Colon (tissue), 2 donors: ENCODE results near the gene PCDHA1.

Experiments used
- FAIRE-seq: peaks from 2 replicates; lab custom pipeline; 2012; peaks lifted over from hg19 to GRCh38; lab: Jason Lieb, UNC
- donor health status: control.
- donor health status: control.

Gene PCDHA1

DNA sequence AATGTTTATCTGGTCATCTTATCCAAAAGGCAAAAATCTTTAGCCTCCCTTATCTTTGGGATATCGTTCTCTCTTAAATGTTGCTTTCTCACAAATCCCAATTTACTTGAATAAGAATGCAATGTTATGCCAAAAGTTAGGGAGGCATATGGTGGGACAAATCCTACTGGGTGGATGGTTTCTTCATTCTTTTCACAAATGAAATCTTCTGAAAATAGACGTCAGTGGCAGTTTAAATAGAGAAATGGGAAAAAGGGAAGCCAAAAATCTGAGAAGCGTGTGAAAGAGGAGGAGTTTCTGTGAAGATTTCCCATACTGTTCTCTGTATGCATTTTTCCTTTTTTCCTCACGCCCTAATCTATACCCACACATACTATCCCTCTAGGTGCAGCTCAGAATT, 137.7 kb downstream of the PCDHA1 start:
- no peak for FAIRE-seq

DNA sequence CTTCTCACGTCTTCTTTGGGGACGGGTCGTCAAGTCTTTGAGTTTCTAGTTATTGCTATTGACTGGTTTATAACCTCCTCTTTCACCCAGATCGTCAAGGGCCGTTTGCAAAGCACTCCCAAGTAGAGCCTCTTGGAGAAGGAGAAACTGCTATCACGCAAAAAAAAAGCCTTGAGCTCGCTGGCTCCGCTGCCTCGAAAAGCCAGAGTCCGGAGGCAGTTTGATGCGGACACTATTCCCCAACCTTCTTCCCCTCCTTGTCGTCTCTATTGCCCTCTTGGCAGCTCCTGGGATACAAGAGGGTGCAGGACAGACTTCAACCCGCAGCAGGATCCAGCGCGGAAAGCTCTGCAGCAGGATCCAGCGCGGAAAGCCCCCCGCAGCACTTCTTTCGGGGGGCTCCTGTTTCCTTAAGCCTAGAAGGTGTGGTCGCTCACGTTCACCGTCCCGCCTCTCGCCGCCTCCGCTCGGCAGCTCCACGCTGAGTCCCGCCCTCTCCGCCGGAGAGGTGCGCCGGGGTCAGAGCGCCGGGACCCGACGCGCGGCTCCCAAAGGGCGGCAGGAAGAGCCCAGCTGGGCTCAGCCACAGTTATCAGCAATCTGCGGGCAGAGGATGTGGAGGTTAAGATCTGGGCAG, 140.0 kb downstream of the PCDHA1 start, which contains the start of gene PCDHAC1:
PCDHAC1 (plus strand) TSS at position 494 of the 637 bp plus-strand sequence. CDS start 594 bp downstream, outside the sequence.
- no peak for FAIRE-seq

DNA sequence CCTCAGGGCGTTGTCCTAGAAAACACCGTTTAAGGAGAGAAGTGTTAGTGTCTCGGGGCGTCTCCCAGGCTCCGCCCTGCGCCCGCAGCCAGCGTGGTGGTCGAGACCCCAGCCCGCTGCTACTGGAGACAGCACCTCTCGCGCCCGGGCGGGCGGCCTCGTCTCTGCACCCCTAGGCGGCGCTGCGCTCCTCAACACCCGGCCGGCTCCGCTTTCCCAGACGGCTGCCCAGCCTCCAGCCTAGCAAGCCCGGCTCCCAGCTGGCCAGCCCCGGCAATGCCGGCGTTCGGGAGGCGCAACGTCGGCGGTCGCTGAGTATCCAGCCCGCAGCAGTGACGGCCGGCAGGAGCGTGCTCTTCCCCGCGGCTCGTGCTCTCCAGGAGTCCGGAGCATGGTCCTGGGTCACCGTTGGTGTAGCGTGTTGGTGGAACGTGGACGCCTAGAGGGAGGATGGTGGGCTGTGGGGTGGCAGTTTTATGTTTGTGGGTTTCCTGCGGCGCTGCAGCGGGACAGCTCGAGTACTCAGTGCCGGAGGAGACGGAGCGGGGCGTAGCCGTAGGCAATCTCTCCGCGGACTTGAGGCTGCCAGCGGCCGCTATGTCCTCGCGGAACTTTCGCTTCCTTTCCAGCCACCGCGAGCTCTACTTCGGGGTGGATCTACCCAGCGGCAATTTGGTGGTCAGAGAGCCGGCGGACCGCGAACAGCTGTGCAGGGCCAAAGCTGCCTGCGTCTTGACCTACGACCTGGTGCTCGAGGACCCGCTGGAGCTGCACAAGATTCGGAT, 140.7 kb downstream of the PCDHA1 start:
- no peak for FAIRE-seq

DNA sequence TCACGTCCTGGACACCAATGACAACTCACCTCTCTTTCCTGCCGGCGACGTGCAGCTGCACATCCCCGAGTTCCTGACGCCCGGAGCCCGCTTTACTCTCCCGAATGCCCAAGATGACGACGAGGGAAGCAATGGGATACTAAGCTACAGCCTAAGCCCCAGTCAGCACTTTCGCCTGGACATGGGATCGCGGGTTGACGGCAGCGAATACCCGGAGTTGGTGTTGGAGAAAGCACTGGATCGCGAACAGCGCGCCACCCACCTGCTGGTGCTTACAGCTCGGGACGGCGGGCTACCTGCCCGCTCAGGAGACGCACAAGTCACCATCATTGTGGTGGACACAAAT, 141.3 kb downstream of the PCDHA1 start:
- no peak for FAIRE-seq

DNA sequence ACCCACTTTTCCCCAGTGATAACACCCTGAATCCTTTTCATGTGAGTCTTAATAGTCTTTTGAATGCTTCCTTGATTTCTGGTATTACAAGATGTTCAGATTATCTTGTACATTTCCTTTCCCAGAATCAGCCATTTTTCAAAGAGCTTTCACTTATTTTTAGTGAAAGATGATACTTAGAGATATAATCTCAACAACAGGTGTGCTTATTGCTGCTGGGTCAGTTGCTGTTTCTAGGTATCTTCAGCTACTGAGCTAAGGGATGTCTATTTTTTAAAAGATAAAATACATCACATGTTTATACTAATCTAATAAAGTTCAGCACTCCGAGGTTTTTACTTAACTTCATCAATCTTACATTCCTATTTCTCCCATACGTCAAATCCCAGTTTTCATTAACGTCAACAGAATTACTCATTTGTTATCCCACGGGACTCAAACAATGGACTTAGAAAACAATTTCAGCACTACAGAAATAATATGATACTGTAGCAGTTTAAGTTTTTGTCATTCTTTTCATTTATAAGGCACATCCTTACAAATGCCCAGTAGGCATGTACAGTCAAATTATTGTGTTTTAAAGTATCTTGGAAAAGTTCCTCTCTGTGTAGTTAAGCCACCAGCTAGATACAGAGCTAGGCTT, 149.1 kb downstream of the PCDHA1 start:
- FAIRE-seq = no peak

DNA sequence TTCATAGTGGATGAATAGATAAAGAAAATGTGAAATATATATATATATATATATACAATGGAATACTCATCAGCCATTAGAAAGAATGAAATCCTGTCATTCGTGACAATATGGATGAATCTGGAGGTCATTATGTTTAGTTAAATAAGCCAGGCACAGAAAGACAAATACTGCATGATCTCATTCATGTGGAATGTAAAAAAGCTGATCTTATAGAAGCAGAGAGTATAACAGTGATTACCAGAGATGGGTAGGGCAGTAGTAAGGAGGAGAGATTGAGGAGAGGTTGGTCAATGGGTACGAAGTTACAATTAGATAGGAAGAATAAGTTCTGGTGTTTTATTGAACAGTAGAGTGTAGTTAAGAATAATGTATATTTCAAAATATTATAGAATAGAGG, 160.6 kb downstream of the PCDHA1 start:
- FAIRE-seq = no peak

DNA sequence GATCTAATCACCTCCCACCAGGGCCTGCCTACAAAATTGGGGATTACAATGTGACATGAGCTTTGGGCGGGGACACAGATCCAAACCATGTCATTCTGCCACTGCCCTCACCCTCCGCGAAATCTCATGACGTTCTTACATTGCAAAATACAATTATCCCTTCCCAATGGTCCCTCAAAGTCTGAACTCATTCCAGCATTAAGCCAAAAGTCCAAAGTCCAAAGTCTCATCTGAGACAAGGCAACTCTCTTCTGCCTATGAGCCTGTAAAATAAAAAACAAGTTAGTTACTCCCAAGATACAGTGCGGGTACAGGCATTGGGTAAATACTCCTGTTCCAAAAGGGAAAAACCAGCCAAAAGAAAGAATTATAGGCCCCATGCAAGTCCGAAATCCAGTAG, 165.7 kb downstream of the PCDHA1 start:
- no peak for FAIRE-seq

DNA sequence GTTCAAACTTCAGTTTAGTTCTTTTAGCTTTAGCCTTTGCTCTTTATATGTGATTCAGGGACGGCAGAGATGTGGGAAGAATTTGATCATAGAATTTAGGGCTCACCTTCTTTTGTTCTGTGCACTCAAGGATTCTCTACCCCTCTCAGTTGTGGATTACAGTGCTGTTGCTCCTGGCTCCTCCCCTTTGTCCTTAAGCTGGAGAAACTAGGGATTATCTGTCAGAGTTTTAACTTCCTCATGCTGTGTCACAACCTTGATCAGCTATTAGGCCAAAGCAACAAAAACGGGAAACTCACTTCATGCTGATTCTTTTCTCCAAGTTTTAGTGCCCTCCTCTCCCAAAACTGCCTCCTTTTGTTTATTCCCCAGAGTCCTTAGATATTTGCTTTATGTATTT, 167.3 kb downstream of the PCDHA1 start:
- no peak for FAIRE-seq

DNA sequence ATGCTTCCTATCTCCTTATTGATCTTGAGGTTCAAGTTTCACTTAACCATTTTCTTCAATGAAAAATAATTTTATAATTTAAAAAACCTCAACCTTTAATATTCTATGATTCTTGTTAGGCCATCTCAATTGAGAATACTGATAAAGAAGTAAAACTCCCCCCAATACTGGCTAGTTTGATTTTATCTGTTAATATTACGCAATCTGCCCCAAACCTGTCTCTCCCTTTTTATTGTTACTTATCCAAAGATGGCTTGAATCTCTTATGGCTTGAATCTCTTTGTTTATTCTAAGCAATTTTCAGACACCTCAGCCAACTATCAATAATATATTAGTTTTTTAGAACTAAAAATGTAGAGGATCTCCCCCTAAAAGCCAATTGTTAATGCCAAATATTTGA, 176.2 kb downstream of the PCDHA1 start:
- FAIRE-seq = no peak

DNA sequence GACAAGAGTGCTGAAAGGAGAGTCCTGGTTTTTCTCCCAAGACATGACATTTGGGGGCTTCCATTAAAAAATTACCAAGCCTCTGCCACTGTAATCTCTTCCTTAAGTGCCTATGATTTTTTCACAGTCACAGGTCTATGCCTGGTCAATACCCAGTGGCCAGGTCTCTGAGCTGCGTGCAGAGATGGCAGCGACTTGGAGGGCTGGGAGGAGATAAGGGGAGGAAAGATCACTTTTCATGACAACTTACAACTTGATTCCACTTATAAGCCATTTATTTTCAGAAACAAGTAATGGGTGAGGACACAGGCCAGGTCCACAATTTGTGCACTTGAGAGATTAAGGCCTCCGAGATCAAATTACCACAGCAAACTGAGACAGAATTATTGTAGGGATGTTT, 178.4 kb downstream of the PCDHA1 start:
- no peak for FAIRE-seq

DNA sequence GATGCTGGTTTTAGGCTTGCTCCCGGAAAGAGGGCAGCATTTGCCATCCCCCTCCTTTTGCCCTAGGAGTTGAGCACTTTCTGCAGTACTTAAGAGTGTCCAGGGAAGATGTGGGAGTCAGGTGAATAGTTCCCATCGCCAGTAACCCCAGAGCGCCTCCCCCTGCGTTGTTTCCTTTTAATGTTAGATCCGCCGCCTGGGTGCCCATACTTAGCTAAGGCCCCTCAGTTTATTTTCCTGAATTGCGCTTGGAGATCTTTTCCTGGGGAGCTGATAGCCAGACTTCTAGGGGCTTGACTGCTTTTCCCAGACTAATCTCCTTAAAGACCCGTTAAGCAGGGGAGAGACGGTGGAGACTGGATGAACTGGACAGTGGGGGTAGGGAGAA, 180.0 kb downstream of the PCDHA1 start:
- FAIRE-seq = no peak

DNA sequence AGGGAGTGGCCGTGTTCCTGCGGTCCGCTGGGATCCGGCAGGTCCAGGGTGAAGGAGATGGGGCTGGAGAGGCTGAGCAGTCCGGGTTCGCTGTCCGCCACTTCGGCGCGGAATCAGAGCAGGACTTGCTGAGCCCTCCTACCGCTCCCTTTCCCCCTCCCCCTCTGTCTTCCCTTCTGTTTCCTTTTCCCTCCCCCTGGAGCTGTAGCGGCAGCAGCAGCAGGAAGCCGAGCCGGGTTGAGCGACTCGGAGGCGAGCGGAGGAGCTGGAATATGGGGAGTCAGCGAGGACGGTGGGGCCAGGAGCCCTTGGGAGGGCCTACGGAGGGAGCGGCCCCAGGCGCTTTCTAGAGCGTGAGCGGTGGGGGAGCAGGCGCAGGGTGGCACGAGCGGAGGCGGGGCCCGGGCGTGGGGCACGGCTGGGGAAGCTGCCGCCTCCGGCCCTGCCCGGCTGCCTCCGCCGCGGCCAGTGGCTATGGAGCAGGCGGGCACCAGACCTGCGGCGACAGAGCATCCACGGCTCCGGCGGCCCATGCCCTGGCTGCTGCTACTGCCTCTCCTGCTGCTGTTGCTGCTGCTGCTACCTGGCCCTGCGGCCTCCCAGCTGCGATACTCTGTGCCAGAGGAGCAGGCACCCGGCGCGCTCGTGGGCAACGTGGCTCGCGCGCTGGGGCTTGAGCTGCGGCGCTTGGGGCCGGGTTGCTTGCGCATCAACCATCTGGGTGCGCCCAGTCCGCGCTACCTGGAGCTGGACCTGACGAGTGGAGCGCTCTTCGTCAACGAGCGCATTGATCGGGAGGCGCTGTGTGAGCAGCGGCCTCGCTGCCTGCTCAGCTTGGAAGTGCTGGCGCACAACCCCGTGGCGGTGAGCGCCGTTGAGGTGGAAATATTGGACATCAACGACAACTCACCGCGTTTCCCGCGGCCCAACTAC, 180.6 kb downstream of the PCDHA1 start, which contains the start of gene PCDHAC2:
PCDHAC2 (plus strand) TSS at position 184 of the 933 bp plus-strand sequence; CDS start at position 475, 291 bp downstream.
- FAIRE-seq = no peak

DNA sequence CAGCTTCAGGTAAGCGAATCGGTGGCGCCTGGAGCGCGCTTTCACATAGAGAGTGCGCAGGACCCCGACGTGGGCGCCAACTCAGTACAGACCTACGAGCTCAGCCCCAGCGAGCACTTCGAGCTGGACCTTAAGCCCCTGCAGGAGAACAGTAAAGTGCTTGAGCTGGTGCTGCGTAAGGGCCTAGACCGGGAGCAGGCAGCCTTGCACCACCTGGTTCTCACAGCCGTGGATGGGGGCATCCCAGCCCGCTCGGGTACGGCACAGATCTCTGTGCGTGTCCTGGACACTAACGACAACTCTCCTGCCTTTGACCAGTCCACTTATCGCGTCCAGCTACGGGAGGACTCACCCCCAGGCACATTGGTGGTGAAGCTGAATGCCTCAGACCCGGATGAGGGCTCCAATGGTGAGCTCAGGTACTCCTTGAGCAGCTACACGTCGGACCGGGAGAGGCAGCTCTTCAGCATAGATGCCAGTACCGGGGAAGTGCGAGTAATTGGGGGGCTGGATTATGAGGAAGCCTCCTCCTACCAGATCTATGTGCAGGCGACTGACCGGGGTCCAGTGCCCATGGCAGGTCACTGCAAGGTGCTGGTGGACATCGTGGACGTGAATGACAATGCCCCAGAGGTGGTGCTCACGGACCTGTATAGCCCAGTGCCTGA, 181.4 kb downstream of the PCDHA1 start:
- no peak for FAIRE-seq

DNA sequence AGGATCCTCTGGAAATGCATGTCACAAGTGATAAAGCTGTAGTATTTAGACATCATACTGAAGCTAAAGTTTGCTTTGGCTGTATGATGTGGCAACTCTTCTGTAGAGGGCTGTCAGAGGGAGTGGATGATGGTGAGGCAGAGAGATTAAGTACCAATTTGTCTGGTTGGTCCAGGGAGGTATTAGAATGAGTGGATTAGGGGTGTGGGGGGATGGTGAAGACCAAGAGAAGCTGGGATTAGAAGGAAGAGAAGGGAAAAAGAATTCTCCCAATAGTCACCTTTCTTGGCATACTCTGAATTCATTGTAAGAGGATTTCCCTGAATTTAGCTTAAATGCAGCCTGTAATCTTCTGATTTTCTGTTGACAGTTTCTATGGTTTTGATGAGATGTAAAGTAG, 183.9 kb downstream of the PCDHA1 start:
- FAIRE-seq = no peak

DNA sequence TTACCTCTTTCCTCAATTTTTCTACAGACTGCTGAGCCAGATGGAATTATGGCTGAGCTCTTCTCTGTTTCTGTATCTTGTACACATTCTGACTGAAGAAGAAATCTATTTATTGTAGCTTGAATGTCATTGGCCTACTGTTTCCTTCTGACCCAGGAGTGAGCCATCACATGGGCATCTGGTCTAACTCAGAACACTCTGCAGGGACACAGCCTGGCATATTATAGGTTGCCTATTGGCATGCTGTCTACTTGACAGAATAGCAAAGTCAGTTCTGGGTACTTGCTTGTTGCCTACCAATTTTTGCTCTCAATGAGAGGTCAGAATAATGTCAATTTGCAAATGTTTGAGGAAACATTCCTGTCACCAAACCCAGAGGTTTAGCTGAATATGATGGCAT, 187.6 kb downstream of the PCDHA1 start:
- FAIRE-seq = no peak

DNA sequence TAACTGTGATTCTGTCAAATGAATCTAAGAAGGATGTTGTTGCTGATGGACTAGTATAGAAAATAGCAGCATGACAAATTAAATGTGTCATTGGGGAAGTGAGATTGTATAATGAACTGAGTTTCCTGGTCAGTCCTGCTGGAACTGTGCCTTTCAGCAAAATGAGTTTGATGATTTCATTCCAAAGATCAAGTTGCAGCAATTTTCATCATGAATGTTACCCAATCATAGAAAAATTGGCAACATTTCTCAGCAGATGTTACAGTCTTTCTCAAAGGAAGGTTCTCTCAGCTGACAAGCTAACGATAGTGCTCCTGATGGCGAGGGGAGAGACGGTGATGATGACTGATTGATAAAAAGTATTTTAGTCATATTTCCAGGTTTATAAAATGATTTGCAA, 191.1 kb downstream of the PCDHA1 start:
- no peak for FAIRE-seq

DNA sequence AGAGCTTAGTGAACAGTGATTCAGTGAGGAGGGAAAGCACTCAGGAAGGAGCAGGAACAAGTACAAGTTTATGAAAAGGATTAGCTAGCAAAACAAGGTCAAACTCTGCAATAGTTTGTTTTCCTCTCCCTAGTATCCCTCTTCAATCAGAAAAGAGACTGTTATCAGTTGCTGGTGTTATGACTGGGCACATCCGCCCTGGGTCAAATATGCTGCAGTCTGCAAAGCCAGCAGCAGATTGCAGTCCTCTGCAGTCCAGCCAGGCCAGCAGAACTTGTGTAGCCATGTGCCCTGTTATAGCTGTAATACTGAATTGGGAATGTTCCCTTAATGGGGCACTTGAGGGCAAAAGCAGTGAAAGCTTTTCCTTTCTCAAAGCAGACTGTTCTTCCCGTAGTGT, 192.3 kb downstream of the PCDHA1 start:
- FAIRE-seq = no peak

DNA sequence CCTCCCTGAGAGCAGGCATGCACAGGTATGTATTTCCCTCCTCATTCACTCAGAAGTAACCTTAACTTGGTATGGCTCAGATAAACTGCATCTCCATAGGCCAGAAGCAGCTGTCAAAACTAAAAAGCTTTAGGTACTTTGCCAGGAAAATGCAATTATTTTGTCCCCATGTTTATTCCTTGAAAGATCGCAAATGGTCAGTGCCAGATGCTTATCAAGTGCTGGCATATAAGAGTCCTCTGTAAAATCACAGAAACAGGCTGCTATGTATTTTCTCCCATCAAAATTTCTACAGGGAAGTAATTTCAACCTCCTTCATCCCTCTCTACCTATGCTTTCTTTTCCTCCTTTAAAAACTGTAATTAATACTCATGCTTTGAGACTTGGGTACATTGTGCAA, 193.0 kb downstream of the PCDHA1 start:
- no peak for FAIRE-seq

DNA sequence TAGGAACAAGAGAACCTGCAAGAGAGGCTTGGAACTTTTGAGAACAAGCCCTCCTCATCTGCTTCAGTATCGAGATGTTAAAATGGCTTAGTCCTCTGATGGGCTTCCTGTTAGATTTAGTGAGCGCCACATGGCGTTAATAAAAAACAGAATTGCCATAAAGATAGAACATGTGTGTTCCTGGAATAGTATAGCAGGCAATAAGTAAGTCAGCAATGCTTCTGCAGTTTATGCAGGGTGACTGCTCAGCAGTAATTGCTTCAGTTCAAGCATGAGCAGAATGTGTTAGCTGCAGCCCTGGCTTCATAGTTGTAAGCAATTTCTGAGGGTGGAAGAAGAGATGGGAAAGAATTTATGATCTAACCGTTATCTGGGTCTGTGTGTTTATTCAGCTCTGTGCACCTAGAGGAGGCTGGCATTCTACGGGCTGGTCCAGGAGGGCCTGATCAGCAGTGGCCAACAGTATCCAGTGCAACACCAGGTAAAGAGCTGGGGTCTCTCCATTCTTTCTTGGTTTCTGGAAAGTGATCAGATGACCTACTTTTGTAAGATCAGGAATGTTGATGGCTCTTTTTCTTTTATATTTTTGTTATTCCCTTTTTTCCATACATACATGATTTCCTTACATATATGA, 196.3 kb downstream of the PCDHA1 start:
- FAIRE-seq = no peak

DNA sequence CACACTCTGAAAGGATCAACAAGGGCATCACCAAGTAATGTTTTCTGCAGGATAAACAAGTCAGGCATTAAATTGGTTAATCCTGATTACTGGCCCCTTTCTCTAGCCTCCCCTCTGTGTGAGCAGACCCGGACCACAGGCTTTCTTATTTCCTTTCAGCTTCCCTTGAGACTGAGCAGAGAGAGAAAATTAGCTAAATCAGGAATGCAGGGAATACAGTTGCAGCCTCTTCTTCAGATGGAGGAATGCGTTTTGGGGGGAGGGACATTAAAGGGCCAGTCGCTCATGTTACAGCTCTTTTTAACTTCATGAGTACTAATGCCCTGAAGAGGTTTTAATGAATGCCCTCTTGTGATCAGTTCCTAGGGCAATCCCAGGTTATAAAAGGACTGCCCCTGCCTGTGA, 200.2 kb downstream of the PCDHA1 start:
- no peak for FAIRE-seq

DNA sequence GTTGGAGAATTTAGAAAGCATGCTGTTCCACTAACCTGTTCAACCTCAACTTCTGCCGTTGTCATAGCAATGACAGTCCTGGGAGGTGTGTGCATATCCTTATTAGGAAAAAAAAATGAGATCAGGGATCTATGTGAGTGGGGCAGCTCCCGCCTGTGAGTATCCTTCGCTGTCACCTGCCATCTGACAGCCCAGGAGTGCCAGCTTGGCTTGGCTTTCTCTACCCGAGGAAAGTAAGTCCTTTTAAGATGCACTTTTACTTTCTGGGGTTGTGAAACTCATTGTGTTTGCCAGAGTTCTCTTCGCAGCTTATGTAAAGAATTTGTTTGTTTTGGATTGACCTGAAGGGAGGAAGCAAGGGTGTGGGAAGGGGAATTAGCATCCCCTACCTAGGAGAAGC, 202.2 kb downstream of the PCDHA1 start:
- no peak for FAIRE-seq
